Measurements from ENCODE around the gene KDM5A.

KDM5A gene

DNA sequence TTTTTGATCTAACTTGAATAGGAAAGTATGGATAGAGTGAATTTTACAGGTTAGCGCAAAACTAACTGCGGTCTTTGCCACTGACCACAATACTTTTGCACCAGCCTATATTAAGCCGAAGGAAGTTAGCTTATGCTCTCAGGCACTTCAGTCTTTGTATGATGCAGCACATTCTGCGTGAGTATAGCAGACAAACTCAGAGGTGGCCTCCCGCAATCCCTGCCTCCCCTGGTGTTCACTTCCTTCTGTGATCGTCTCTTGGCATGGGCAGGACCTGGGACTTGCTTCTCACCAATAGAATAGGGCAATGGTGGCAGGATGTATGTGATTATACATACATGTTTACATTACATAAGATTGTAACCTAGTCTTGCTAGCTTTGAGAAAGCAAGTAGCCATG lies 116.2 kb downstream of the KDM5A start:
- DNase-seq (ENCODE audit: low read depth, low spot score): no peak

DNA sequence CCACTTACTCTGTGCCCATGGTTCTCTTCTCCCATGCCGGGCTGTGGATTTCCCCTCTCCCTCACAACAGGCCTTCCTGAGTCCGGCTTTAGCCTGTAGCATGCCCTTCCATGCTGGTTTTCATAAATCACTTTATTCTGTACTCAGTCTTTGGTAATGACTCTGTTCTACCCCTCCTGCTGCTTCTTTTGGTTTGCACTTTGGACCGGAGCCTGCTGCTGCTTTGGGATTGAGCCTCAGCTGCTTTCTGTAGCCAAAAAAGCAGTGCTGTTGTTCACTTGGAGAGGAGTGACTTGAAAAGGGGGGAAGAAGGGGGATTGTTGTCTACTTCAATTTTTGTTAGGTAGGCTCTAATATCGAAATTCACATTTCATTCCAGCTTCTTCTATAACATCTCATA lies 118.0 kb downstream of the KDM5A start:
- no peak for DNase-seq (ENCODE audit: low read depth, low spot score)

DNA sequence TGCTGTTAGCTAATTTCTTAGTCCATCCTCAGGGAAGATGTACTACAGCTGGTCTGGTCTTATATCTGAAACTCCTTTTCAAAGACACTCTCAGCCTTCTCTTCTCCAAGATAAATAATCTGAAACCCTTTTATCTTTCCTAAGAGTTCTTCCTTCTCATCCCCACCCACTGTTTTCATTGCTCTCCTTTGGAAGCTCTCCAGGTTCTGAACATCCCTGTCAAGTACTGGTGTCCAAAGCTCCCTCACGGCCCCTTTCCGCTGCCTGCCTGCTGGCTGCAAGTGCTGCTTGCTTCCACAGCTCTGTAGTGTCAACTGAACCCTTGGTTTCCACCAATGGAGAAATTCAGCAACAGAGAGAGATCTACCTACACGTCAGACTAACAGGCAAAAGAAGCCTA lies 119.9 kb downstream of the KDM5A start:
- DNase-seq (ENCODE audit: low read depth, low spot score): no peak

DNA sequence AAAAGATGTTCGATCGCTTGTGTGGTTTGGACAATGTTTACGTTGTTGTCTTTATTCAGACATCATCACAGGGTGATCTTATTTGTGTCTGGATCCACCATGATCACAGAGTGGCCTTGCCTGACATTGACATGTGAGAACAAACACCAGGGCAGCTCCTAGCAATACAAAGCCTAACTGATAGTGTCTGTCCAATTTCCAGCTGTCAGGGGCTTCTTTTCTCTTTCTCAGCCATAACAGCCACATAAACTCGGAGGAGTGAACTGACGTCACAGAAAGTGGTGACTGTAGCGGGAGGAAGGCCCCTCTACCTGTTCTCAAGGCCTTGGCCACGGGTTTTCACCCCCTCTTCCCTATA lies 120.7 kb downstream of the KDM5A start:
- no peak for DNase-seq (ENCODE audit: low read depth, low spot score)

DNA sequence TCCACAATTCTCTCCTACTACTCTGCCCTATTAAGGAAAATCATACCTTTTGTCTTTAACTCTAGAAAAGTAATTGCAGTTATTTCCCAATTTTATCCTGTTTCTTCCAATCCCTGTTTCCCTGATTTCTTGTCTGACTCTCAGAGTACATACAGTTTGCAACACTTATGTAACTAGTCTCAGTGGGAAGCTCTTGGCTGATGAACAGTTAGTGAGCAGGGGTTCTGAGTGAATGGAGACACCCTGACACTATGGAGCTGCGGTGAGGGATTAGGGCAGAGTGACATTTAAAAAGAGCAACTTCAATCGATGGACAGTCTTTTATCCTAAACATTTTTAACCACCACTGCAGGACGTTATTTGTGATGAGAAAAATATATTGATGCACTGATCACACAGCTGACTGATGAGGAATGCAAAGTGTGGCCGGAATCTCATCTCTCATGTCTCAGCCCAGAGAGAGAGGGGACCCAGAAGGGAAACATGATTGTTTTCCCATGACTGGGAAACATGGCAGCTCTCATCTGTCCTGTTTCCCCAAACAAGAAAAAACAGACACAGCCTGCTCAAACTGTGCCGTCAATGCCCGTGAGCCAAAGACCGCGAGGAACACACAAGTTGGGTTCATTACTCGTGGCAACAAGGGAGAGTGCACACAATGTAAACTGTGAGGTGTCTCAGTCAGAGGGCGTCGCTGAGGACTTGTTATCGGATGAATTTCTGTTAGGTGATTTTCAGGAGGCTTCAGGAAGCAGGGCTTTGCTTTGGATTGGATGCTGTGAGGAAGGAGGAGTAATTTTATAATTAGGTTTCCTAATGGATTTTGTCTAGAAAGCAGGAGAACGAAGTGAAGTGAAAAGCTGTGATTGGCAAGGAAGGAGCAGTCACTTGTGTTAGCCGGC lies 121.3 kb downstream of the KDM5A start:
- no peak for DNase-seq (ENCODE audit: low read depth, low spot score)

DNA sequence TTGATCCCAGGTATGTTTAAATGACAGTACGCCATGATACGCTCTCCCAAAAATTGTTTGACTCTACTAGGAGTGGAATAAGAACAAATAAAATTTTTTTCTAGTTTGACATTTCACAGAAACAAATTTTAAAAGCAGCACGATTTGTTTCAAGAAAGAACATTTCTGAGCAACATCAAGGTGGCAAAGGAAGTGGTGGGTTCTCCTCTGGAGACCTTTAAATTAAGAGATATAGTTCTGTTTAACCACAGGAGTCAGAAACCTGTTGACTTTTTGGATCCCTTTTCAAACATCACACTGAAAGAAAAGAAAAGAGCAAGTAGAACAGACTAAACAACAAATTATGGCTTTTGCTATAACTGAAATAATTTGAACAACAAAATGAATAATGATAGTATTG lies 124.0 kb downstream of the KDM5A start:
- no peak for DNase-seq (ENCODE audit: low read depth, low spot score)

DNA sequence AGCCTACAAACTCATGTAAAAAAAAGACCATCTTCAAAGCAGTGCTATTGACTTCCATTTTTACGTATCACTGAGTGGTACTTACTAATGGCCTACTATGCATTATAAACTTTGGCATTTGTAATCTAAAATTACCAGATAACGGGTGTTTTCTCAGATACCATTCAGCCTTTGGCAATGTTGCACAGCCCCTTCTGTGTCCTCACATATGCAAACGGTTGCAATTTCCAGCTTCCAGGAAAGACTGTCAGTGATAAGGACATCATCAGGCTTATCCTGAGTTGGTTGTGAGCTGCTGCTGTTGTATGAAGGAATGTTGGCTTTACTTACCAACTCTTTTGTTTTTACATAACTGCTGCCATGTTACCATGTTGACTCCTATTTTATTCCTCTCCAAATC lies 124.9 kb downstream of the KDM5A start:
- DNase-seq (ENCODE audit: low read depth, low spot score): no peak

DNA sequence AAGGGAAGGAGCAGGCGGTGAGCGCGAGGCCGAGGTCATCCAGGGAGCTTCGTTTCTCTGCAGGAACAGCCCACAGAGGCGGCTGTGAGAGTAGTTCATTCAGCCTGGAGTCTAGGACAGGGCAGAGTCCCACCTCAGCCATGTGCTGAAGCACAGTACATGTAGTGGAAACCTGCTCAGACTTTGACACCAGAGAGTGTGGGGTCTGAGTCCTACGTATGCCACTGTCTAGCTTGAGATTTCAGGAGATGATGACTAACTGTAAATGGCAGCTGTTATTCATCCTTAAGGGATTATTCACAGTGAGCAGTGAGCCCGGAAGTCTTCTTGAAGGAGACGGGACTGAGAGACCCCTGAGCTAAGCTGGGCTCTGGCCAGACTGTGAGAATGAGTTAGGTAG lies 125.5 kb downstream of the KDM5A start:
- no peak for DNase-seq (ENCODE audit: low read depth, low spot score)

DNA sequence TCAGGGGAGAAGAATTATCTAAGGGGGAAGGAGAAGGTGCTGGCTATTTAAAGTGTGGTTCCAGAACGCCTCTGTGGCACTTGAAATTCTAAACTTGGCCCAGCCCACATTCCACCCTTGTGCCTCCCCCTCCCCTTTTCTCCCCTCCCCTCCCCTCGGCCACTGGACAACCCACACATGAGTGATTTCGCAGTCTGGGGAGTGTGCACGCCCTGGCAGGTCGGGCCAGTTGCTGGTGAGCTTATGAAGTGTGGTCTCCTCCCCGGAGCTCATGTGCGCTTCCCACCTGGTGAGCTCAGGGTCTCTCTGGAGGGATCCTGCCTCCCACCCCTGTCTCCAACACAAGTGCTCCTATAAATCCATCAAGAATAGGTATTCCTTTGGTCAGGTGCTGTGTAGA lies 126.3 kb downstream of the KDM5A start, which contains the start of gene SLC6A13:
SLC6A13 (minus strand) TSS at position 20 of the 400 bp plus-strand sequence. CDS start 2,784 bp downstream, outside the sequence.
- no peak for DNase-seq (ENCODE audit: low read depth, low spot score)

DNA sequence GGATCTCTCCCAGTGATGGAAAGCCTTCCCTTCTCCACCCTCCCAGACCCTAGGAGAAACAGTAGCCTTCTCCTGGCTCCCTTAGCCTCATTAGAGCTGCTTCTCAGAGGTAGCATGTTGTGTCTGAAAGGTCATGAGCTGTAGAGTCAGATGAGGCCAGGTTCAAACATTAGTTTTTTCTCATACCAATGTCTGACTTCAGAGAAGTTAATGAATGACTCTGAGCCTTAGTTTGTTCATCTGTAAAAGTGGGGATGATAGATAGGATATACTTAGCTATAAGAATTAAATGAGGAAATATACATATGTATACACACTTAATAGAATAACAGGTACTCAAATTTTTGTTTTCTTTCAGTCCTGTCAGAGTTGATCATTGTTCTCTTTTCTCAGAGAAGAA lies 127.0 kb downstream of the KDM5A start:
- no peak for DNase-seq (ENCODE audit: low read depth, low spot score)

DNA sequence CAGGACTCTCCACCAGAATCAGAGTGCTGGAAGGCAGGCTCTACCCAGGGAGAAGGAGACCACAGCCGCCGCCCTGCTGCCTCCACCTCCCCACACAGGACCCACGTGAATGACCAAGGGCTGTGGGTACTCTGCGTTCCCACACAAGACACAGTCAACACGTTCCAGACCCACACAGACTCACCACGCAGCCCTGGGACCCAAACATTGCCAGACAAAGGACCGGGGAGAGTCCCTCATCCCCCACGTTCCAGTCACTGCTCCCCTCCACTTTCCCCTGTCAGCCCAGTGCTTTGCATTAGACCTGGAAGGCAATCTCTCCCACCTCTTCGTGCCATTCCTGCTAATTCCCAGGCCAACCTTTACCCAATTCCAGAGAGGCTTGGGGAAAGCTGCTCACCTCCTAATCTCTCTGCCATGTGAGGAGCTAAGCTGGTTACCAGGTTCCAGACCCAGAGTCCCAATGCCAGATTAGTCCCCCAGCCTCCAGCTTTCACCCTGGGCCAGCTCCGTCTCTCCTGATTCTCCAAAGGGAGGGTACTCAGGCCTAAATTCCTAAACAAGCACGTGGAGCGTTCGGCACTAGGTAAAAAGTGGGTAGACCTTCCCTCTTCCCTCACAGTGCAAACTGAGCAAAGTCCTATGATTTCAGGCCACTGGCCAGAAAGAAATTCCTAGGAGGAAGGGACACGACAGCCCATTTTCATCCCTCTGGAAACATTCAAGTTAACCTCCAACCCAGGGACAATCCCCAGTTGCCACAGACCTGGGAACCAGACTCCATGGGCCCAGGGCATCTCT lies 131.4 kb downstream of the KDM5A start:
- DNase-seq (ENCODE audit: low read depth, low spot score): no peak

DNA sequence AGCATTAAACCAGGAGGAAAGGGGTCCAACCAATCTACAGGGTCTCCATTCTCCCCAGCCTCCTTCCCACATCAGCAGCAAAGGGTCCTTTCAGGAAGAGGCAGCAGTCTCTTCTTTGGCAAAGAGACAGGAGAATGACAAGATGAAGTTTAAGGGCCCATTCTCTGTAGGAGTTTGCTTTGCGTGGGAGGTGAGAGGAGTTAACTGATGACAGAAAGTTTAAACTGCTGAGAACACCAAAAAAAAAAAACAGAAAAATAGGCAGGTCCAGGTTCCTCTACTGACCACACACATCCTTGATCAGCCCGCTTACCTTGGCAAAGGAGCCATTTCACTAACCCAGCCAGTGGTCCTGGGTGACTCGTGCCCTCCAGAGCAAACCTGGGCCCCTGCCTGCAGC lies 132.2 kb downstream of the KDM5A start:
- no peak for DNase-seq (ENCODE audit: low read depth, low spot score)

DNA sequence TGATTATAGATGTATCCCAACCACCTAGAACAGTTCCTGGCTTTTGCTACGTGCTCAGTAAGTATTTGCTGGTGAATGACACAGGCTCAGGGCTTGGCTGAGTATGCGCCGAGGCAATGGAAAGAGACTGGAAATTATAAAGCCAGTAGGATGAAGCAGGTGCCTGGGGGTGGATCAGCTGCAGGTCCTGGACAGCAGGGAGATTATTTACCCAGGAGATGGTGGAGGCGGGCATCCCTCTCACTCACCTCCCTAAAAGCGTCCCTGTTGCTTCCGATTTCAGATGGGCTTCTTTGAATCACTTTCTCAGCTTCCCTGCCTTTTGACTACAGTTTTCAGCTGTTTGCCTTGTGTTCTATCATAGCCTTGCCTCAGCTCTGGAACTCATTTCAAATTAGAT lies 132.9 kb downstream of the KDM5A start:
- DNase-seq (ENCODE audit: low read depth, low spot score): no peak

DNA sequence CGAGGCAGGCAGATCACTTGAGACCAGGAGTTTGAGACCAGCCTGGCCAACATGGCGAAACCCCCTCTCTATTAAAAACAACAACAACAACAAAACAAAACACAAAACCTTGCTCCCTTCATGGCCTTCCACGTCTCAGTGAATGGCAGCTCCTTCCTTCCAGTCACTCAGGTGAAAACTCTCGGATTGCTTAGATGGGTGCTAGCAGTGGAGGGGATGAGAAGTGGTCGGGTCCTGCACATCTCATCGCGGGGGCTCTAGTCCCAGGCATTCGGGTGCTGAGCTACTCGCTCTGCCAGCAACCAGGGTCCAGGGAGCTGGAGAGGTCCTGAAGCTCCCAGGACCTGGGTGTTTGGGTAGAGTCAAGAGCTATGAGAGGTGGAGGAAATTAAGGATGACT lies 134.2 kb downstream of the KDM5A start:
- no peak for DNase-seq (ENCODE audit: low read depth, low spot score)

DNA sequence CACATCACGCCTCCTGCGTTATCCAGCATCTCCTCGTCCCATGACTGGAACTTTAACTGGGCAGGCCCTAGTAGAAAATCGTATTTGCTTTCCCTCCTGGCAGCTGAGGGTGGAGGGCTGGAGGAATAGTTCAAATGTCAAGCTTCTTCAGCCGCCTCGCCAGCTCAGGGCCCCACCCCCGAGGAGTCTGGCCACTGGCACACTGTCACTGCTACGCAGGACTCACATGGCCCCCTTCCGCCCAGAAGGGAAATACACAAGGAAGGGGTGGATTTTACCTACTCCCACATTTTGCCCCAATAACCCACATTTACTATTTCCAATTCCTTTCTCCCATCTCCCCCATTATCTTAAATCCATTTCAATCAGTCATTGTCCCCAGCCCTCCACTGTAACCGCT lies 135.1 kb downstream of the KDM5A start:
- DNase-seq (ENCODE audit: low read depth, low spot score): no peak

DNA sequence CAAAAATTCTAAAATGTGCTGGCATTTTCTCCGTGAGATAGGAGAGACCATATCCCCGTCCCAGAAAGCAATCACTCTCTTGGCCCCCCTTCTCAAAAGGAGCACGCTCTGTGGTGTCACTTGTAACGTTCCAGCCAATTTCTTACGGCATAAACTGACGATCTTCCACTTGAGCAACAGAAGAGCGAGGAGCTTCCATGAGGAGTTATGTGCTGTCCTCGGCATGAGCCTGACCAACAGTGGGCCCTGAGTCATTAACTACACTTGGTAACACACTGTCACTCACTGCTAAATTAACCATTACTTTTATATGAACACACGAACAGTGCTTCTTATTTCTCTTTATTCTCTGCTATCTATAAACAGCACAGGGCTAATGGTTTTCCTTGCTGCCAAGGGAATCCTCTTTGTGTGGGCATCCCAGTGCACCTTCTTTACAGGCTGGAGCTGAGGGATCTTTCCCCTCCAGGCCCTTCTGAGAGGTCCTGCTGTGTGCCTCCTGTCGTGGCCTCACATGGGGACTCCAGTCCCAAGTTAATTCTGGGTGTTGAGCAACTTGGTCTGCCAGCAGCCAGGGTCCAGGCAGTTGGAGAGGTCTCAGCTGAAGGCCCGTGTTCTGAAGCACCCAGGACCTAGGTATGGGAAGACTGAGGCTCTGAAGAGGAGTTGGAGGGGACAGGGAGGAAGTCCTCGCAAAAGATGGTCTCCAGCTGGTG lies 135.8 kb downstream of the KDM5A start:
- no peak for DNase-seq (ENCODE audit: low read depth, low spot score)

DNA sequence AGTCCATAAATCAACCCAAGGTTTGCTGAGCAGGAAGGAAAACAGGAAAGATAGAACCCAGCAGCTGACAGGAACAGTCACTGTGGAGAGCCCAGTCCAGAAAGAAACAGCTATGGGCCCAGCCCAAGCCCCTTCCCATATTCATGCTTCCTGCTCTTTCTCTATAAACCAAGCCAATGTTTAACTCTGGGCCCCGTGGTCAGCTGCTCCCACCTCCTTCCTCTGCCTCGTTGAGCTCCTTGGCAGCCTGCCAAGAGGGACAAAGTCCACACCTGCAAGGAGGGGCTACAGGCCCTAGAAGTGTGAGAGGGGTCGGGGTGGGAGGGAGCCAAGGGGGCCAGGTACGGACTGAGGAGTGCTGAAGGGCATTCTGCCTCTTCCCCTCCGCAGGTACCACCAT lies 136.5 kb downstream of the KDM5A start:
- DNase-seq (ENCODE audit: low read depth, low spot score): no peak

DNA sequence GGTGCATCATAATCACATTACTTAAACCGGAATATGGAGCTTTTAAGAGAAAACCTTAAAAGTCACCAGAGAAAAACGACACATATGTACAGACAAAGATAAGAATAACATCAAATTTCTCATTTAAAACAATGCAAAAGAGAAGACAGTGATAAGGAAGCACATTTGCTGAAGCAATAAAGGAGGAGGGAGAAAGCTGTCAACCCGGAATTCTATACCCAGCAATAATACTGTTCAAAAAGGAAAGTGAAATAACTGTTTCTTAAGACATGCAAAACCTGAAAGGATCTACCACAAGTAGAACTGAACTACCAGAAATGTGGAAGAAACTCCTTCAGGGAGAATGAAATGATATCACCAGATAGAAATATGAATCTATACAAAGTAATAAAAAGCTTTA lies 141.8 kb downstream of the KDM5A start:
- DNase-seq (ENCODE audit: low read depth, low spot score): no peak

DNA sequence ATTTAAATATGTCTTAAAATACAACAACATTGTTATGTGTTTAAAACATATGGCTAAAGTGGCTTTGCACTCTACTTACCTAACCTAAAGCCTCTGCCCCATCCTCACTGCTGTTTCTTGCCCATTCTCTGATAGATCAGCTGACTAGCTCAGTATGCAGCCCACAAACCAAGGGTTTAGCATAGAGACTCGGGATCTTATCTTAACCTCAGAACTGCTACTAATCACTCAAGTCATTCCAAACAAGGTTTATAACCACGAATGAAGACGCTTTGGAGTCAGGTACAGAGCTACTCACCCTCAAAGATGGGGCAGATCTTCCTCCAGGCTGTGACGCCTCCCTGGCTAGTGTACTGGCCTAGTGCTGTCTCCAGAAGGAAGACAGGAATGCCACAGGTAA lies 145.7 kb downstream of the KDM5A start:
- no peak for DNase-seq (ENCODE audit: low read depth, low spot score)

DNA sequence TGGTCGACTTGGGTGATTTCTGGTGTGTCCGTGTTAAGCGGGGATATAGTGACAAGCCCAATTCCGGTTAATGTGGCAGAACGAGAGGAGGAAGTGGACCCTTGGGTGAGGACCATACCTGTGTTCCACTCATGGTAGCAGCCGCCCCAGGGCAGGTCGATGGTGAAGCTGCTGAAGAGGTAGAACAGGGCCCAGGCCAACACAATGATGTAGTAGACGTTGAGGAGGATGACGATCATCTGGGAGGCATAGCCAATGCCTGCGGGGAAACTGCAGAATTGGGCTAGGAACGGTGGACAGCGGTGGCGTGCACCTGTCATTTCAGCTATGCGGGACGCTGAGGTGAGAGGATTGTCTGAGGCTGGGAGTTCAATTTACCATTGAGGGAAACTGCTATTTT lies 146.6 kb downstream of the KDM5A start:
- DNase-seq (ENCODE audit: low read depth, low spot score): no peak

DNA sequence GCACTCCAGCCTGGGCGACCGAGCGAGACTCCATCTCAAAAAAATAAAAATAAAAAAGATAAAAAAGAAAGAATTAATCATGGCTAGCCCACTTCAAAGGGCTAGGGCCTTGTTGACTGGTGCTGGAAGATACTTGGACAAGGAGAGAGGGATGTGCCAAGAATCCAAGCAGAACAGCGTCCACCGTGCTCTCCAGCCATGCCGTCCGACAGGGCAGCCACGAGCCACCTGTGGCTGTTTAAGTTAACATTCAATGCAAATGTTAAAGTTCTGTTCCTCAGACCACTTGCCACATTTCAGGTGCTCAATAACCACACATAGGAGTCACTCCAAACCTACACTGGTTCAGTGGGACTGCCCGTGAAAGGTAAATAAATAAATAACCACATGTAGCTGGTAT lies 147.9 kb downstream of the KDM5A start:
- DNase-seq (ENCODE audit: low read depth, low spot score): no peak

DNA sequence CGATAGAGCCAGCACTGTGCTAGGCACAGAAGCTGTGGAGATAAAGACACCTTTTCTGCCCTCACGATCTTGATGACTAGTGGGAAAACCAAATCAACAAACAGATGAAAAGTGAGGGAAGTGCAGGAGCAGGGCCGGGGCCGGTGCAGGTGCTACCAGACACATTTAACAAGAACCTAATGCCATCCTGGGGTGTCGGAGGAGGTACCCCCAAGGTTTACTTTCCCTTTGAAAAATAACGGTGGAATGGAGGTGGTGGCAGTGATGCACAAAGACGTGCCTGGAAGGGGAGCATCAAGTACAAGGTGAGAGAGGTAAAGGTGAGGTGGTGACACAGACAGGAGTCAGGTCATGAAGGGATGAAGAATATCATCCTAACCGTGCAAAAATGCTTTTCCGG lies 148.6 kb downstream of the KDM5A start:
- DNase-seq (ENCODE audit: low read depth, low spot score): no peak
